SK-N-MC (cell line): ENCODE results near the gene ZFAND3.

ENCODE experiments used
- DNase-seq: peaks from one replicate; pipeline ENCODE4 v3.0.0-alpha.2; 2011; ENCODE audit warnings: low read depth, low spot score
- H3K27ac ChIP-seq: fragments of 200-600 bp; sonication (generic); 2 replicates; pipeline ENCODE4 v1.5.1; 2016; ENCODE audit warnings: mixed run types
- H3K36me3 ChIP-seq: fragments of 200-600 bp; sonication (generic); 2 replicates; pipeline ENCODE4 v1.6.1; 2017; ENCODE audit warnings: antibody characterized with exemption, low read length, mixed read lengths; ENCODE audit not compliant: insufficient read depth
- H3K4me3 ChIP-seq: fragments of 200-600 bp; sonication (generic); 2 replicates; pipeline ENCODE4 v1.5.1; 2016
- H3K9ac ChIP-seq: fragments of 200-600 bp; sonication (generic); 2 replicates; pipeline ENCODE4 v1.8.0; 2017; ENCODE audit warnings: mixed run types, mixed read lengths; ENCODE audit not compliant: insufficient read length
- H3K9me3 ChIP-seq: fragments of 200-600 bp; sonication (generic); 2 replicates; pipeline ENCODE4 v1.6.1; 2017; ENCODE audit warnings: low read depth, mild to moderate bottlenecking, antibody characterized with exemption, low read length, moderate library complexity, mixed read lengths
- EZH2 ChIP-seq: fragments of 200-600 bp; sonication (generic); IDR thresholded peaks from one replicate; pipeline ENCODE4 v1.6.1; 2017; ENCODE audit warnings: antibody characterized with exemption
- FOXP2 ChIP-seq: optimal IDR thresholded peaks from 2 replicates; pipeline ENCODE3; 2011; ENCODE audit warnings: mild to moderate bottlenecking, moderate library complexity; ENCODE audit not compliant: insufficient read depth; ENCODE audit errors: extremely low read length, control extremely low read depth
- POLR2AphosphoS5 ChIP-seq: IDR thresholded peaks from 2 replicates; pipeline ENCODE4 v1.6.1; 2012; ENCODE audit warnings: mild to moderate bottlenecking, low read depth, low read length, borderline replicate concordance

Gene ZFAND3

GRCh38 chr6:38085031-38085430 is 265.5 kb downstream of the ZFAND3 start:
- DNase-seq, result no peak
- Histone ChIP-seq H3K36me3 (peaks cover 26% of the 10 kb centered on the region), H3K27ac (no peak overlapping the region), H3K9me3 (no peaks in the 10 kb centered on the region), H3K4me3 (no peak overlapping the region), H3K9ac (no peak overlapping the region)
- TF ChIP-seq FOXP2, result no peak
- TF ChIP-seq EZH2, result no peak
- no peak for TF ChIP-seq POLR2AphosphoS5

- H3K36me3 ChIP-seq, result peaks cover 26% of the 10 kb centered on the region
- TF ChIP-seq POLR2AphosphoS5 (no peak), EZH2 (no peak), FOXP2 (no peak)
- no peak for DNase-seq
- H3K9ac ChIP-seq, result no peak overlapping the region
- H3K27ac ChIP-seq, result no peak overlapping the region
- H3K9me3 ChIP-seq, result no peaks in the 10 kb centered on the region
- H3K4me3 ChIP-seq, result no peak overlapping the region
Measured at GRCh38 chr6:38086346-38086745, 266.8 kb downstream of the ZFAND3 start.

GRCh38 chr6:38088010-38088409 is 268.5 kb downstream of the ZFAND3 start:
- no peak overlapping the region for H3K27ac ChIP-seq
- H3K9me3 ChIP-seq, result no peaks in the 10 kb centered on the region
- H3K9ac ChIP-seq, result no peak overlapping the region
- TF ChIP-seq EZH2 (no peak), FOXP2 (no peak), POLR2AphosphoS5 (no peak)
- peaks cover 26% of the 10 kb centered on the region for H3K36me3 ChIP-seq
- H3K4me3 ChIP-seq, result no peak overlapping the region
- no peak for DNase-seq

- Histone ChIP-seq H3K27ac (no peak overlapping the region), H3K4me3 (no peak overlapping the region), H3K9ac (no peak overlapping the region), H3K36me3 (peaks cover 22% of the 10 kb centered on the region), H3K9me3 (no peaks in the 10 kb centered on the region)
- TF ChIP-seq FOXP2, result no peak
- no peak for TF ChIP-seq EZH2
- TF ChIP-seq POLR2AphosphoS5, result no peak
- no peak for DNase-seq
Measured at GRCh38 chr6:38088829-38089228, 269.3 kb downstream of the ZFAND3 start.

GRCh38 chr6:38091613-38092012 is 272.1 kb downstream of the ZFAND3 start:
- H3K4me3 ChIP-seq, result no peak overlapping the region
- no peaks in the 10 kb centered on the region for H3K36me3 ChIP-seq
- DNase-seq, result no peak
- TF ChIP-seq POLR2AphosphoS5 (no peak), EZH2 (no peak), FOXP2 (no peak)
- no peak overlapping the region for H3K27ac ChIP-seq
- no peaks in the 10 kb centered on the region for H3K9me3 ChIP-seq
- no peak overlapping the region for H3K9ac ChIP-seq

GRCh38 chr6:38092465-38092864 is 272.9 kb downstream of the ZFAND3 start:
- DNase-seq, result no peak
- Histone ChIP-seq H3K27ac (no peak overlapping the region), H3K9ac (no peak overlapping the region), H3K36me3 (no peaks in the 10 kb centered on the region), H3K4me3 (no peak overlapping the region), H3K9me3 (no peaks in the 10 kb centered on the region)
- no peak for TF ChIP-seq FOXP2
- no peak for TF ChIP-seq EZH2
- TF ChIP-seq POLR2AphosphoS5, result no peak

GRCh38 chr6:38092964-38093363 is 273.4 kb downstream of the ZFAND3 start:
- Histone ChIP-seq H3K9ac (no peak overlapping the region), H3K9me3 (no peaks in the 10 kb centered on the region), H3K27ac (no peak overlapping the region), H3K36me3 (no peaks in the 10 kb centered on the region), H3K4me3 (no peak overlapping the region)
- TF ChIP-seq FOXP2 (no peak), POLR2AphosphoS5 (no peak), EZH2 (no peak)
- no peak for DNase-seq

- H3K9me3 ChIP-seq, result no peaks in the 10 kb centered on the region
- no peak for TF ChIP-seq POLR2AphosphoS5
- TF ChIP-seq EZH2, result no peak
- TF ChIP-seq FOXP2, result no peak
- no peak overlapping the region for H3K4me3 ChIP-seq
- no peak overlapping the region for H3K27ac ChIP-seq
- H3K36me3 ChIP-seq, result no peaks in the 10 kb centered on the region; the same call in 1 of the 2 replicates
- DNase-seq, result no peak
- H3K9ac ChIP-seq, result no peak overlapping the region
Measured at GRCh38 chr6:38095054-38095453, 275.5 kb downstream of the ZFAND3 start.

GRCh38 chr6:38099221-38099620 is 279.7 kb downstream of the ZFAND3 start:
- no peak for DNase-seq
- H3K9me3 ChIP-seq, result no peaks in the 10 kb centered on the region
- no peaks in the 10 kb centered on the region; the same call in 1 of the 2 replicates for H3K36me3 ChIP-seq
- H3K27ac ChIP-seq, result no peak overlapping the region
- no peak overlapping the region for H3K9ac ChIP-seq
- no peak overlapping the region for H3K4me3 ChIP-seq
- TF ChIP-seq EZH2 (no peak), POLR2AphosphoS5 (no peak)
